ENCODE data around the gene PAX7. TPM values are rescaled to one million over a fixed set of nuclear protein-coding genes. Genes with fewer than 3 reads are reported as not detected.

Gene PAX7
- total RNA-seq, 6 experiments from 2014 or later = not detected

DNA sequence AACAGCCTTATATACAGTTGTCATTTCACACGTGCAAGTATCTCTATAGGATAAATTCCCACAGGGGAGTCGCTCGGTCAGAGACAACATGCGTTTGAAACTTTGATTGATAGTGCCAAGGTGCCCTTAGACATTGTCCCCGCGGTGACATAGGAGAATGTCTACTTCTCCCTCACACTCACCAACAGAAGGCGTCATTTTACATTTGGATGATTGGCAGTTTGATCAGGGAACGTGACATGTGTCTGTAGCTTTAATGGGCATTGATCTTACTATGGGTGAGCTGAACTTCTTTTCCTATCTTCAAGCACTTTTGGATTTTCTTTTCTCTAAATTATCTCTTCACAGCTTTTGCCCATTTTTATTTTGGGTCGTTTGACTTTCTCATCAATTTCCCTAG is 42.6 kb upstream of the PAX7 start:
- Histone ChIP-seq H3K9me3 (no peaks in the 10 kb centered on the region), H3K4me1 (no peaks in the 10 kb centered on the region), H3K4me3 (no peak overlapping the region), H3K27me3 (no peaks in the 10 kb centered on the region), H3K27ac (no peak overlapping the region), H3K36me3 (no peaks in the 10 kb centered on the region)
- WGBS (ENCODE audit: insufficient coverage, low coverage, low lambda C conversion rate, missing lambda C conversion rate) = 33% methylated on average over 9 of the region's 9 CpGs
- intact Hi-C loops (cut with DNase I) = no loop called here
- TF ChIP-seq, protein P1, sequence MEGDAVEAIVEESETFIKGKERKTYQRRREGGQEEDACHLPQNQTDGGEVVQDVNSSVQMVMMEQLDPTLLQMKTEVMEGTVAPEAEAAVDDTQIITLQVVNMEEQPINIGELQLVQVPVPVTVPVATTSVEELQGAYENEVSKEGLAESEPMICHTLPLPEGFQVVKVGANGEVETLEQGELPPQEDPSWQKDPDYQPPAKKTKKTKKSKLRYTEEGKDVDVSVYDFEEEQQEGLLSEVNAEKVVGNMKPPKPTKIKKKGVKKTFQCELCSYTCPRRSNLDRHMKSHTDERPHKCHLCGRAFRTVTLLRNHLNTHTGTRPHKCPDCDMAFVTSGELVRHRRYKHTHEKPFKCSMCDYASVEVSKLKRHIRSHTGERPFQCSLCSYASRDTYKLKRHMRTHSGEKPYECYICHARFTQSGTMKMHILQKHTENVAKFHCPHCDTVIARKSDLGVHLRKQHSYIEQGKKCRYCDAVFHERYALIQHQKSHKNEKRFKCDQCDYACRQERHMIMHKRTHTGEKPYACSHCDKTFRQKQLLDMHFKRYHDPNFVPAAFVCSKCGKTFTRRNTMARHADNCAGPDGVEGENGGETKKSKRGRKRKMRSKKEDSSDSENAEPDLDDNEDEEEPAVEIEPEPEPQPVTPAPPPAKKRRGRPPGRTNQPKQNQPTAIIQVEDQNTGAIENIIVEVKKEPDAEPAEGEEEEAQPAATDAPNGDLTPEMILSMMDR (IDR thresholded peaks at IDR 0.05) = no peak
- no peak for TF ChIP-seq POLR2A (IDR thresholded peaks at IDR 0.05)
- no peak for ATAC-seq
- DNase-seq = no peak

DNA sequence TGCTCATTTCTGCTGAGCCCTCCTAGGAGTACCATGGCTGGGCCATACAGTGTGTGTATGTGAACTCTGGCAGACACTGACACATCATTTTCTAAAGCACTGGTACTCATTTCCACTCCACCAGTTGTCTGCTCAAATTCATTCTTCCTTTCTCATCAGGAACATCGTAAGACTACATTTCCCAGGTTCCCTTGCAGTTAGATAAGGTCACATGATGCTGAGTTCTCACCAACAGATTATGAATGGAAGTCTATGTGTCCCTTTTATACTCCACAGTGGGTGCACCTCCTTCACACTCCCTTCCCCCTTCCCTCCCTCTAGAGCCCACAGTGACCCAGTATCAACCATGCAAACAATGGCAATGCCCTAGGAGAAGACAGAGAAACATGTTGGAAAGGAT is 38.3 kb upstream of the PAX7 start:
- no peak for ATAC-seq
- H3K27ac ChIP-seq = no peak overlapping the region
- H3K4me1 ChIP-seq = no peaks in the 10 kb centered on the region
- no peaks in the 10 kb centered on the region for H3K36me3 ChIP-seq
- intact Hi-C loops (cut with DNase I) = no loop called here
- H3K4me3 ChIP-seq = no peak overlapping the region
- TF ChIP-seq POLR2A (IDR thresholded peaks at IDR 0.05) = no peak
- TF ChIP-seq, protein P1 (IDR thresholded peaks at IDR 0.05) = no peak
- H3K27me3 ChIP-seq = no peaks in the 10 kb centered on the region
- no peak for DNase-seq
- H3K9me3 ChIP-seq = no peaks in the 10 kb centered on the region
- 54% methylated on average over 1 of the region's 1 CpG for WGBS (ENCODE audit: insufficient coverage, low coverage, low lambda C conversion rate, missing lambda C conversion rate)

DNA sequence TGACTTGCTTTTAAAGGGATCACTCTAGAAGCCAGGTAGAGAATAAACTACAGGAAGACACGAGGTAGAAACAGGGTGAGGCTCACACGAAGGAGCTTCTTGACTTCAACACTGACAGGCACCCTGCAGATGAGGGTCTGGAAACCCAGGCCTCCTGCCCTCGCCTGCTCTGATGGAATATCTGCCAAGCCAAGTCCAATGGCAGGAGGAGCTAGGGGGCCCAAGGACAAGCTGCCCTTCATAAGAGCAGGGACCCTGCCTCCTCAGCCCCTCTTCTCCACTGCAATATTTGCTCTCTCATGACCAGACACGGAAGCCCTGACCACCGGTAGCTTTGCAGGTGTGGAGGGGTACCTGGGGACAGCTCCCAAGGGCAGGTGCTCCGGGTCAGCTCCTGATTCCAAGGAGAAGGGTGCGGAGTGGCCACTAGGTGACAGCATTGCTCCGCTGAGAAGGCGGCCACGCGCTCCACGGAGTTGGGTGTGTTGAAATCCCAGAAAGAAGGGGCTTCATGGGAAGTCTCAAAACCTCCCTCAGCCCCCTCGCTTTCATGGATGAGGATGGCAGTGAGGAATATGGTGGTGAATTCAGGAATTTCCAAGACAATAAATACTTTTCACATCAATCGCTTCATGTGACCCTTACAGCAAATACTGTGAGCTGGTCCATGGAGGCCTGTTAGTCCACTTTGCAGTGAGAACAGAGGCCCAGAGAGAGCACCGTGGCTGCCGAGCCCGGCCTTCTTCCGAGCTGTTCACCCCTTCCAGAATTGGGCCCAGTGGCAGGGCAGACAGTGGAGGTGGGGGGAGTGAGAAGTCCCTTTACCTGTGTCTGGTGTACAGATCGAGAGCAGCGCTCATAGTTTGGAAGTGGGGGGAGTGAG is 33.2 kb upstream of the PAX7 start:
- 32% methylated on average over 7 of the region's 20 CpGs for WGBS (ENCODE audit: insufficient coverage, low coverage, low lambda C conversion rate, missing lambda C conversion rate)
- Histone ChIP-seq H3K4me3 (no peak overlapping the region), H3K36me3 (no peaks in the 10 kb centered on the region), H3K27ac (no peak overlapping the region), H3K4me1 (no peaks in the 10 kb centered on the region), H3K27me3 (no peaks in the 10 kb centered on the region), H3K9me3 (no peaks in the 10 kb centered on the region)
- peak; percentile 88 to 93 (median 89) for ATAC-seq
- intact Hi-C loops (cut with DNase I) = loop anchor here in 1 of 2 donors (5.0 kb wide), 1 partner anchor 225 kb away; no protein-coding TSS in a partner anchor
- peak; percentile 58 to 66 (median 59) for DNase-seq
- no peak for TF ChIP-seq POLR2A (IDR thresholded peaks at IDR 0.05)
- TF ChIP-seq, protein P1 (IDR thresholded peaks at IDR 0.05) = peak; percentile 90 to 96 (median 92)

DNA sequence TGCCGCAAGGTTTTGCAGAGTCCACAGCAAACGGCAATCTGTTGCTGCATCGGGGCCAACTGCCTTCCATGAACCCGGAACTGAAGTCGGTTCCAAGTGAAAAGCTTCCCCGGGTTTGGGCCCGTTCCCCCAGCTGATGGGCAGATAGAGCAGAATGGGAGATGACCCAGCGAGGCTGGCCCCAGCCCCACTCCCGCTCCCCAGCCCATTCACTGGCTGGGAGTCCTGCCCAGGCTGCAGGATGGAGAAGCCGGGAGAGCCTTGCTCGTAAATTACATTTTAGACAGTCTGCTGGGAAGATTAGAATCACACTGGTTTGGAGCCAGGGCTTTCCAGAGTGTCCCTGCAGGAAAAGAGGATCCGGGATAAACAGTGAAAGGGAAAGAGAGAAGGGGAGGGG is 31.6 kb upstream of the PAX7 start:
- ATAC-seq = no peak
- intact Hi-C loops (cut with DNase I) = loop anchor here in 1 of 2 donors (5.0 kb wide), 1 partner anchor 223 kb away; no protein-coding TSS in a partner anchor

More for the DNA sequence above, 31.6 kb upstream of the PAX7 start:
- Histone ChIP-seq H3K36me3 (no peaks in the 10 kb centered on the region), H3K27me3 (no peaks in the 10 kb centered on the region), H3K4me3 (no peak overlapping the region), H3K27ac (no peak overlapping the region), H3K4me1 (no peaks in the 10 kb centered on the region), H3K9me3 (no peaks in the 10 kb centered on the region)
- TF ChIP-seq, protein P1 (IDR thresholded peaks at IDR 0.05) = no peak
- no peak for TF ChIP-seq POLR2A (IDR thresholded peaks at IDR 0.05)
- 5% methylated on average over 9 of the region's 12 CpGs for WGBS (ENCODE audit: insufficient coverage, low coverage, low lambda C conversion rate, missing lambda C conversion rate)
- no peak for DNase-seq
